IPS DF 6.9 (cell line): Measurements from ENCODE around the gene RIN3.

Experiments
- DNase-seq: peaks from one replicate; pipeline ENCODE4 v3.0.0-alpha.2; 2013; ENCODE audit warnings: low read depth, low spot score
- H3K27ac ChIP-seq: one replicate; pipeline ENCODE4 v1.5.1; 2013; ENCODE audit warnings: low read length, control low read depth
- H3K27me3 ChIP-seq: 2 replicates; pipeline ENCODE4 v1.6.1; 2013; ENCODE audit warnings: mild to moderate bottlenecking, low read length; ENCODE audit not compliant: control insufficient read depth, insufficient read depth
- H3K36me3 ChIP-seq: 2 replicates; pipeline ENCODE4 v1.6.1; 2013; ENCODE audit warnings: low read length; ENCODE audit not compliant: control insufficient read depth, insufficient read depth
- H3K4me1 ChIP-seq: 2 replicates; pipeline ENCODE4 v1.6.1; 2013; ENCODE audit warnings: low read length; ENCODE audit not compliant: control insufficient read depth, insufficient read depth
- H3K4me3 ChIP-seq: 2 replicates; pipeline ENCODE4 v1.5.1; 2013; ENCODE audit warnings: mild to moderate bottlenecking, low read length
- H3K9me3 ChIP-seq: 2 replicates; pipeline ENCODE4 v1.6.1; 2013; ENCODE audit warnings: low read length, inconsistent platforms; ENCODE audit not compliant: control insufficient read depth, insufficient read depth
- WGBS: extraction: QIAGEN DNeasy Blood & Tissue Kit; methylation state at CpG from one replicate; pipeline ENCODE4 v1.1.7; 2013; ENCODE audit warnings: mixed read lengths, missing lambda C conversion rate; ENCODE audit not compliant: insufficient read length, insufficient coverage; 5-methylcytosine and 5-hydroxymethylcytosine counted together

Gene RIN3

DNA sequence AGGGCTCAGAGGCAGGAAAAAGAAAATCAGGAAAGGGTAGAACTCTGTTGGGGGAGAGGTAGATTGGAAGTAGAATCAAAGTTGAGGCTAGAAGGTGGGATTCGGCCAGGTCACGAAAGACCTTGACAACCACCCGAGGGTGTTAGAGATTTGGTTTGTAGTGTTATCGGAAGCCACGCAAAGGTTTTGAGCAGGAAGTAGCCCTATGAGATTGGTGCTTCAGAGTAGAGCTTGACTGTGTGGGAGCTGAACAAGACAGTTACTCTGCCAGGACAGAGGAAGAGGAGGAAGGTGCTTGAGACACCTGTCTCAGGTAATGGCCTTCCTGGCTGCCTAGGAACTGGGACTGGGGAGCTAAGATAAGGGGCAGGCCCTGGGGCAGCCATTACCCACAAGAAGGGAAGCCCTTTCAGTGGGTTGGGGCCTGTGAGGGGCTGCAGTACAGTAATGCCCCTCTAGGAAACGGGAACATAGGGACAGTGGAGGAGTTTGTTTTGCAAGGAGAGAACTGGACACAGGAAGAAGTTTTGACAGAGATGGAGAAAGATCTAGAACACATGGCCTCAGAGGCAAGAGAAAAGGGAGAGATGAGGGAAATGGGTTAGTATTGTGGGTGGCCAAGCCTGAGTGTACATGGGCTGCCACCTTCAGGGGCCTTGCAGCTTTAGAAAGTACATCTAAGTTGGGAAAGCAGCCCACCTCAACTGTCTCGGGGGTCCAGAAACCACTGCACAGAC, 73.5 kb downstream of the RIN3 start:
- no peaks in the 10 kb centered on the region for H3K27me3 ChIP-seq
- no peak overlapping the region for H3K27ac ChIP-seq
- H3K9me3 ChIP-seq, result no peaks in the 10 kb centered on the region
- H3K36me3 ChIP-seq, result no peaks in the 10 kb centered on the region
- H3K4me1 ChIP-seq, result no peaks in the 10 kb centered on the region
- DNase-seq, result no peak
- H3K4me3 ChIP-seq, result no peak overlapping the region
- no CpG with 5 or more reads among the region's 7 CpGs for WGBS

DNA sequence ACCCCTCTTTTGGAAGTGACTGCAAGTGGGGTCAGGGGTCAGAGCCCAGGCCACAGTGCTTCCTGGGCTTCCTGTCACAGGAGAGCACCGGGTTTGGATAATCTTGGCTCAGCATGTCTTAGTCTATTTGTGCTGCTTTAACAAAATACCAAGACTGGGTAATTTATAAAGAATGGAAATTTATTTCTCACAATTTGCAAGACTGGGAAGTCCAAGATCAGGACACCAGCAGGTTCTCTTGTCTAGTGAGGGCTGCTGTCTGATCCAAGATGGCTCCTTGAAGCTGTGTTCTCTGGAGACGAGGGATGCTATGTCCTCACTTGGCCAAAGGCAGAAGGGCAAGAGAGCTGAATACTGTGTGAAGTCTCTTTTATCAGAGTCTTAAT, 74.1 kb downstream of the RIN3 start:
- no peaks in the 10 kb centered on the region for H3K27me3 ChIP-seq
- no peaks in the 10 kb centered on the region for H3K36me3 ChIP-seq
- DNase-seq, result no peak
- no peaks in the 10 kb centered on the region for H3K9me3 ChIP-seq
- WGBS, result no CpG with 5 or more reads among the region's 2 CpGs
- no peaks in the 10 kb centered on the region for H3K4me1 ChIP-seq
- no peak overlapping the region for H3K27ac ChIP-seq
- no peak overlapping the region for H3K4me3 ChIP-seq

DNA sequence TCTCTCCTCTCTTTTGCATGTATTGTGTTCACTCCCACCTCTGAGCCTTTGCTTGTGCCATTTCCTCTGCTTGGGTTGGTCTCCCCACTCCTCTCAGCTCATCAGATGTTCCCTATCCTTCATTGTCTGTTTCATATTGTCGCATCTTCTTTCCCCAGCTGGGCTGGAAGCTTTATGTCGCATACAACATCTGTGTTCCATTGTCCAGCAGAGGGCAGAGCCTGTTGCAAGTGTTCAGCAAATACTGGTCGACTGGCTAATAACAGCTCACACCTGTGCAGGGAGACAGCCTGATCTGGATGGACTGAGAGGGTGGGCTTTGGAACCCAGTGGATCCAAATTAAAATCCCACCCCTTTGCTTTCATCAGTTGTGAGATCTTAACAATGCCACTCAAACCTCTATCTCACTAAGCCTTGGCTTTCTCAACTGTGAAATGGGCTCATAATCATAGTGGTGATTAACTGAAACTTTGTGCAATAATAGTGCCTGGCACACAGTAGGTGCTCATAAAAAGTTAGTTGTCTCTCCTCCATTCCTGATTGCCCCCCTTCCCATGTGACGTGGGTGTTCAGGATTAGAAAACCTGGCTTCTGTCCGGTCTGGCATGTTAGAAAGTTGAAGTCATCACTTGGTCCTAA, 75.8 kb downstream of the RIN3 start:
- H3K9me3 ChIP-seq, result no peaks in the 10 kb centered on the region
- no peaks in the 10 kb centered on the region for H3K36me3 ChIP-seq
- no CpG with 5 or more reads among the region's 5 CpGs for WGBS
- no peaks in the 10 kb centered on the region for H3K27me3 ChIP-seq
- no peak overlapping the region for H3K4me3 ChIP-seq
- DNase-seq, result no peak
- H3K27ac ChIP-seq, result no peak overlapping the region
- H3K4me1 ChIP-seq, result no peaks in the 10 kb centered on the region

DNA sequence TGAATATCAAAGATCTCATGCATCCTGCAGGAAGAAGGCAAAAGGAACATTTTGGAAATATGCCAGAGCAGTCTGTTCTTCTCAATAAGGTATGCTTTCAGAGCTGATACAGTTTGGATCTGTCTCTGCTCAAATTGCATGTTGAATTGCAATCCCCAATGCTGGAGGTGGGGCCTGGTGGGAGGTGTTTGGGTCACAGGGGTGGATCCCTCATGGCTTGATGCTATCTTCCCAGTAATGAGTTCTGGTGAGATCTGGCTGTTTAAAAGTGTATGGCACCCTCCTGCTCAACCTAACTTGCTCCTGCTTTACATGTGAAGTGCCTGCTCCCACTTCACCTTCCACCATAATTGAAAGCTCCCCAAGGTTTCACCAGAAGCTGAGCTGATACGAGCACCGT, 76.6 kb downstream of the RIN3 start:
- Histone ChIP-seq H3K4me3 (no peak overlapping the region), H3K36me3 (no peaks in the 10 kb centered on the region), H3K27me3 (no peaks in the 10 kb centered on the region), H3K4me1 (no peaks in the 10 kb centered on the region), H3K27ac (no peak overlapping the region), H3K9me3 (no peaks in the 10 kb centered on the region)
- WGBS, result no CpG with 5 or more reads among the region's 2 CpGs
- no peak for DNase-seq

DNA sequence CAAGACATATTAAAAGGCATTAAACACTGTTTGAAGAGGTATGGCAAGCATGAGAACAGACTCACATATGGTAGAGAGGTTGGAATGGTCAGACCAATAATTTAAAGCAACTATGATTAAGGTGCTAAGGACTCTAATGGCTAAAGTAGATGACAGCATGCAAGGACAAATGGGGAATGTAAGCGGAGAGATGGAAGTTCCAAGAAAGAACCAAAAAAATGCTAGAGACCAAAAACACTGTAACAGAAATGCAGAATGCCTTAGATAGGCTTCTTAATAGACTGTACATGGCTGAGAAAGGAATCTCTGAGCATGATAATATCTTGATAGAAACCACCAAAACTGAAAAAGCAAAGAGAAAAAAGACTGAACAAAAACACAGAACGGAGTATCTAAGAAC, 77.4 kb downstream of the RIN3 start:
- no peaks in the 10 kb centered on the region for H3K4me1 ChIP-seq
- H3K36me3 ChIP-seq, result no peaks in the 10 kb centered on the region
- DNase-seq, result no peak
- no peak overlapping the region for H3K27ac ChIP-seq
- H3K4me3 ChIP-seq, result no peak overlapping the region
- WGBS, result no CpG with 5 or more reads among the region's 2 CpGs
- H3K27me3 ChIP-seq, result no peaks in the 10 kb centered on the region
- H3K9me3 ChIP-seq, result no peaks in the 10 kb centered on the region

DNA sequence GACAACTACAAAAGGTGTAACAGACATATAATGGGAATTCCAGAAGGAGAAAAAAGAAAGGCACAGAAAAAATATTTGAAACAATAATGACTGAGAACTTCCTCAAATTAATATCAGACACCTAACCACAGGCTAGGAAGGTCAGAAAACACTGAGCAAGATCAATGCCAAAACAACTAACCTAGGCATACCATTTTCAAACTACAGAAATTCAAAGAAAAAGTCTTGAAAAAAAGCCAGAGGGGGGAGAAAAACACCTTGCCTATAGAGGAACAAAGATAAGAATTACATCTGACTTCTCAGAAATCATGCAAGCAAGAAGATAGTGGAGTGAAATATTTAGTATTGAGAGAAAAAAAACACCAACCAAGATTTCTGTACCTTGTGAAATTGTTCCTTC, 77.8 kb downstream of the RIN3 start:
- H3K4me1 ChIP-seq, result no peaks in the 10 kb centered on the region
- no peak overlapping the region for H3K4me3 ChIP-seq
- no peaks in the 10 kb centered on the region for H3K9me3 ChIP-seq
- H3K27me3 ChIP-seq, result no peaks in the 10 kb centered on the region
- no peak overlapping the region for H3K27ac ChIP-seq
- no peak for DNase-seq
- no peaks in the 10 kb centered on the region for H3K36me3 ChIP-seq

DNA sequence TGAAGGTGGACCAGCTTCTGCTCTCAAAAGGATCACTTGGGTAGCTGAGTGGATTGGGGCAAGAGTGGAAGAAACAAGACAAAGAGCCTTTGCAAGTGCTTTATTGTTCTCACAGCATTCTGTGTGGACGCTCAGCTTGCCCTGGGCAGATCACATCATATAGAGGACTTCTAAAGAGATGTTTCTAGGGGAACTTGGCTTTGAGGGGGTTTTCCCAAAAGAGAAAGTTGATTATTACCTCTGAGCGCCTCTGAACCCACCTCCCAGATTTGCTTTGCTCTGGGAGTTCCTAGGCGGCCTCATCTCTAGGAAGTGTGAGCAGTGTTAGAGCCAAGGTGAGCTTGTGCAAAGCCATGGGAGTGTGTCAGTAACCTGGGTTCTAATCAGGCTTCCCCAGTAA, 81.7 kb downstream of the RIN3 start:
- Histone ChIP-seq H3K4me3 (no peak overlapping the region), H3K36me3 (no peaks in the 10 kb centered on the region), H3K27me3 (no peaks in the 10 kb centered on the region), H3K27ac (no peak overlapping the region), H3K4me1 (no peaks in the 10 kb centered on the region), H3K9me3 (no peaks in the 10 kb centered on the region)
- no peak for DNase-seq
- no CpG with 5 or more reads among the region's 3 CpGs for WGBS

DNA sequence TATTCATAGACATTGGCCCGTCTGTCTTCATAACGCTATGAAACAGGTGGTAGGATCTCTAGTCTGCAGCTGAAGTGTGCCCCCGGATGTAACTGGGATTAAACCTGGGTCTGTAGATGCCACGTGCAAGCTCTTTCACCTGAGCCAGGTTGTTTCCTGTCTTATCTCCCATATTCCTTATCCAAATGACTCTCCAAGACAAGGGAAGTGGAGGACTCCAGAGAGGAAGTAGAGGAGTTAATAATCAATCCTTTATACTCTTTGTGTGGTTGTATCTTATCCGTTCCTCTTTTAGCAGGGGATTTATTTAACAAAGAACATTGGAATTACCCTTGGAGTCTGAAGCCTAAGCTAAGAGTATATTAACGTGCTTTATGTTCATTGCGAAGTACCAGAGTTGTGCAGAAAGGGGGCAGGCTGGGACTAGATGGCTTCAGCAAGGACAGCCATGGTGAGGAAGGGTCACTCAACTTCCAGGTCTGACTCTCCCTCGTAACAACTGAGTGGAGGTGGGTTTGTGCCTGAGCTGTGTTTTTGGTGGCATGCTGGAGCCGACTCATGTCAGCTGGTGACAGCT, 82.8 kb downstream of the RIN3 start:
- no peaks in the 10 kb centered on the region for H3K4me1 ChIP-seq
- no peaks in the 10 kb centered on the region for H3K9me3 ChIP-seq
- no CpG with 5 or more reads among the region's 9 CpGs for WGBS
- no peak overlapping the region for H3K4me3 ChIP-seq
- no peak overlapping the region for H3K27ac ChIP-seq
- H3K36me3 ChIP-seq, result no peaks in the 10 kb centered on the region
- DNase-seq, result no peak
- no peaks in the 10 kb centered on the region for H3K27me3 ChIP-seq

DNA sequence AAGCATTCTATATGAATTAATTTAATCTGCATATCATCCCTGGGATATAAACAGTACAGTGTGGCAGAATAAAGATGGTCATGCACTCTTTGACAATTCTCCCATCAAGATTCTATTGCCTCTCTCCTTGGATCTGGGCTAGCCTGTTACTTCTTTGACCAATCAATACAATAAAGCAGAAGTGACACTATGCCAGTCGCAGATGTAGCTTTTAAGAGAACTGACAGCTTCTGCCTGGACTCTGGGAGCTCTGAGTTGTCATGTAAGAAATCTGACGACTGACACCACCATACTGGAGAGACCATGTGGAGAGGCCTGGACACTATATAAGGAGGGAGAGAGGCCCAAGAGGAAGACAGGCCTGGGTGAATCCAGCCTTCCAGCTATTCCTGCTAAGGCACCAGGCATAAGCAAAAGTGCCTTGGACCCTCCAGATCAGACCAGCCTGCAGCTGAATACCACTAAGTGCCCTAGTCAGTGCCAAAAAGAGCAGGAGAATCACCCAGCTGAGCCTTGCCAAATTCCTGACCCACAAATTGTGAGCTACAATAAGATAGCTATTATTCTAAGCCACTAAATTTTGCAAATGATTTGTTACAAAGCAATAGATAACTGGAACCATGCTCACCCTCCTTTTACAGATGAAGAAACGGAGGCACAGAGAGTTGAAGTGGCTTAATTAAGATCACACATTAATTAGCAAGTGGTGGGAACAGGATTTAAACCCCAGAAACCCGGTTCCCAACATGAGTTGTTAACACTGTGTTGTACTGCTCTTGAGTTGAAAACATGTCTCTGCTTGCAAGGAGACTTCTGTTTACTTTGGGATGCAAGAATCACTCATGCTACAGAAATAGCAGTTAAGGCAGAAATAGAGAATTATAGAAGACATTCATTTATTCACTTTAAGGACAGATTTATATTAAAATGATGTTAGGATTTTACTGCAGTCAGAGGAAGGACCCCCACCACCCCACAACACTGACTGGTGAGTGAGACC, 84.6 kb downstream of the RIN3 start:
- Histone ChIP-seq H3K36me3 (no peaks in the 10 kb centered on the region), H3K27ac (no peak overlapping the region), H3K27me3 (no peaks in the 10 kb centered on the region), H3K4me3 (no peak overlapping the region), H3K9me3 (no peaks in the 10 kb centered on the region), H3K4me1 (no peaks in the 10 kb centered on the region)
- no CpG with 5 or more reads among the region's 4 CpGs for WGBS
- DNase-seq, result no peak

DNA sequence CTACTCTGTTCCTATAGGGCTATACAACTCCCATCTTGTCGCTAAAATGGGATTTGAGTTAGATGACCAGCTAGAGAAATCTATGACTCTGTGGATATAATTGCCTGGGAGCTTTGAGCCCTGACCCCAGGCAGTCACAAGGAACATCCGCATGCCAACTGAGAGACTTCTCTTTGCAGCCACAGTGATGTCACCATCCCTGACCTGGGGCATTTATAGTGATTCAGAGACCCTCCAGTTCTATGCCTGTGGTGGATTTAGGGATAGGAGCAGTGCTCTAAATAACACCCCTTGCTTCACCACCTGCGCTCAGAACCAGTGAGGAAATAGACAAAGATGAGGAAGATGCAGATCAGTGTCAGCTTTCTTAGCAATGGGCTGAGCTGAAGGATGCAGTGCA, 86.2 kb downstream of the RIN3 start:
- H3K36me3 ChIP-seq, result no peaks in the 10 kb centered on the region
- H3K9me3 ChIP-seq, result no peaks in the 10 kb centered on the region
- no peak overlapping the region for H3K27ac ChIP-seq
- H3K4me3 ChIP-seq, result no peak overlapping the region
- no CpG with 5 or more reads among the region's 3 CpGs for WGBS
- no peaks in the 10 kb centered on the region for H3K27me3 ChIP-seq
- no peak for DNase-seq
- no peaks in the 10 kb centered on the region for H3K4me1 ChIP-seq
